GM04503 (cell line): ENCODE results near the gene SLC35F2.
A peak's percentile ranks its signal among the peaks of the same experiment; 100 is the strongest.
"Not testable (repeated sequence)": the region's sequence is repeated elsewhere in the genome, so short reads cannot be mapped to it uniquely, and the experiment has no call there.

ENCODE experiments used
- DNase-seq: peaks from one replicate; pipeline ENCODE4 v3.0.0-alpha.2; 2012; ENCODE audit warnings: low read depth

Gene SLC35F2

DNA sequence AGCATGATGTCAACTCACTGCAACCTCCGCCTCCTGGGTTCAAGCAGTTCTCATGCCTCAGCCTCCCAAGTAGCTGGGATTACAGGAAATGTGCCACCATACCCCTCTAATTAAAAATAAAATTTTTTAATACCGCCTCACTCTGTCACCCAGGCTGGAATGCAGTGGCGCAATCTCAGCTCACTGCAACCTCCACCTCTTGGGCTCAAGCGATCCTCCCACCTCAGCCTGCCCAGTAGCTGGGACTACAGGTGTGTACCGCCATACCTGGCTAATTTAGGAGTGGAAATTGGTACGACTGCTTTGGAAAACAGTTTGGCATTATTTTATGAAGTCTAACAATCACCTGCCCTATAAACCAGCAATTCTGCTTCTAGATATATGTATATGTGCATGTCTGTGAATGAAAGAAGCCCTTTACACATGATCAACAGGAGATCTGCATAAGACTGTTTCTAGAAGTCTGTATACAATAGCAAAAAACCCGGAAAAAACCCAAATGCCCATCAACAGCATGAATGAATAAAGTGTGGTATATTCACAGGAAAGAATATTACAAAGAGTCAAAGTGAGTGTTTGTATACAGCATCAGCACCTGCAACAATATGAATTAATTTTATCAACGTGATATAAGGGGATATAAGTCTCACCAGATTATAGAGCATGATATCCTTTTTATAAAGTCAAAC is 16.0 kb downstream of the SLC35F2 start:
- DNase-seq: no peak

DNA sequence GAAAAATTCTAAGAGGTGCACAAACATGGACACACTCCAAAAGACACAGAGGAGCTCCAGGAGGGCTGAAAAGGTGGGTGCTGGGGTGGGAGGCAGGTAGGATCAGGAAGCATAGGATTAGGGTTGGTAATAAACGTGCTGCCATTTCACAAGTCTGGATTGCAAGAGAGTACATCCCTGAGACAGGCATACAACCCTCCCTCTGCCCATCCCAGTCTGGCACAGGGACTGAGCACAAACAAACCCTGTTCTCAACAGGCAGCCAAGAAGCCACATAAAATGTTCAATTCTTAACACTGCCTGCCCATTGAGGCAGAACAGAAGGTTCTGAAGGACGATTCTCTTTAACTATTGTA is 18.5 kb downstream of the SLC35F2 start:
- DNase-seq: no peak

DNA sequence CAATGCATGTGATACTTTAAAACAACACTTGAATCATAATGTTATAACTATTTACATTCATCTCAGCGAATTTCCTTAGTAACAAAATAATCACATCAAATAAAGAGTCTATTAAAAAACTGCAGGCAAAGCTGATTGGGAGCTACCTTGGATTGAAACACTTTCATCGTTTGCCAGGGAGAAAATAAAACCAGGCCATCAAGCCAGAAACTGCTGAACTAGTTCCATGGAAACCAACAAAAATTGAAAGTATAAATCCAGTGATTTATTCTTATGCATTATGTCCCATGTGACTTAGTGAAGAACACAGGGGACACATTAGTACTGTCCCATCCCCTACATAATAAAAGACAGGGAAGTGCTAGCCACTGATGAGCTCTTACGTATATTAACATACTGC is 21.7 kb downstream of the SLC35F2 start:
- DNase-seq: no peak

DNA sequence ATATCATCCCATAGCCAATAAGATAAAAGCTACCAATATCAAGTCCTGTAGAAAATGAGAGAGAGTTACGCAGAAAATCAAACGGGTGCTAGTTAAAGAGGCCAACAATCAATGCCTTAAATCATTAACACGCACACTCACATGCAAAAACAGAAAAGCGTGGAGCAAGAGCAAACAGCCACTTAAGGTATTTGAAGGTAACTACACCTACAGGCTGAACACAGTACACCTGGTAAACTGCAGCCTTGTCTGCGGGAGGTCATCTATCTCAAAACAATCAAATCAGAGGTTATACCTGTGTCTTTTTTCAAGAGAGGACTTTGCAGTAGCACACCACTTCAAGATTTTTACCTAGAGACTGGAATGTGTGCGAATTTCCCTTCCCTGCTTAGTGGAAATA is 23.6 kb downstream of the SLC35F2 start:
- DNase-seq: no peak

DNA sequence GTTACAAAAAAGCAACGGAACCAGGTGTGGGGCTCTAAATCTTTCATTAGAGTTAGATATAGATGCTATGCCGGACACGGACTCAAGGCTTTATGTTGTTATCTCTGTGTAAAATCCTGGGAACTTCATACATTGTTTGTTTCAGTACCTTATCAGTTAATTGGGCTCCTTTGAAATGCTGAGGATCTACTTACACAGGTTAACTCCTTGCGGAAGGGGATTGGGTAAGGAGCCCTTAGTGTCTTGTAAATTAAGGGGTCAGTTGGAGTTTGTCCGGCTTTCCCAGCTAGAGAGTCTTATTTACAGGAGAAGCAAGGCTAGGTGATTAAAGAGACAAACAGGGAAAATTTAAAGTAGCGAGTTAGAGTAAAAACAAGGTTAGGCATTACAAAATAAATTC is 24.7 kb downstream of the SLC35F2 start:
- DNase-seq: not testable (repeated sequence)

DNA sequence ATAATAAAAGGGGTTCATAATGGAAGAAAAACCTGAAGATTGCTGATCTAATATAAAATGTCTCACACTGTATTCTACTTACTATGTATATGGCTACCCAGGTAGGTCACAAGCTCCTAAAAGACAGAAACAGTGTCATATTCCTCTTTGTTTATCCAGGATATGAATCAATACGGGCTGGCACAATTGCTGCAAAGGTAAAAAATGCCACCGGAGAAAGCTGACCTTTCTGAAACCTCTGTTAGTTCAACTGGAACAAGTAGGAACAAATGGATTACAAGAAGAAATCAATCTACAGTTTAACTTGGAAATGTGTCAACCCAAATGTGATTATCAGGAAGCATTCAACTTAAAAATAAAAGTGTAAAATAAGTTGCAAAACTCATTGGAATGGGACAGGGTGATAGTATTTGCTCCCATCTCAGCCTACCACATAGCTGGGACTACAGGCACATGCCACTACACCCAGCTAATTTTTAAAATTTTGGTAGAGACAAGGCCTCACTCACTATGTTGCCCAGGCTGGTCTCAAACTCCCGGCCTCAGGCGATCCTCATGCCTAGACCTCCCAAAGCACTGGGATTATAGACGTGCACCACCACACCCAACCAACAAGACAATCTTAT is 27.6 kb downstream of the SLC35F2 start:
- no peak for DNase-seq

DNA sequence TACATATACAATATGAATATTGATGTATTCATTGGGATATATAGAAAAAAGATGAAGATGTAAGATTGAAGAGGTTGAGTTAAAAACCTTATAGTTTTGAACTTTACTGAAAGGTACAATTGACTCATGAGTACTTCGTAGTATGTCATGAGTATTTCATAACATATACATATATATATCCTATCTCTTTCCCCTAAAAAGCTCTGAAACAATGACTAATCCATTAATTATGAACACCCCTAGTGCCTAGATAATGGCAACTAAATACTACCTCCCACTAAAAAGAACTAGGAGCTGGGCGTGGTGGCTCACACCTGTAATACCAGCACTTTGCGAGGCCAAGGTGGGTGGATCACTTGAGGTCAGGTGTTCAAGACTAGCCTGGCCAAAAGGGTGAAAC is 31.5 kb downstream of the SLC35F2 start:
- no peak for DNase-seq

DNA sequence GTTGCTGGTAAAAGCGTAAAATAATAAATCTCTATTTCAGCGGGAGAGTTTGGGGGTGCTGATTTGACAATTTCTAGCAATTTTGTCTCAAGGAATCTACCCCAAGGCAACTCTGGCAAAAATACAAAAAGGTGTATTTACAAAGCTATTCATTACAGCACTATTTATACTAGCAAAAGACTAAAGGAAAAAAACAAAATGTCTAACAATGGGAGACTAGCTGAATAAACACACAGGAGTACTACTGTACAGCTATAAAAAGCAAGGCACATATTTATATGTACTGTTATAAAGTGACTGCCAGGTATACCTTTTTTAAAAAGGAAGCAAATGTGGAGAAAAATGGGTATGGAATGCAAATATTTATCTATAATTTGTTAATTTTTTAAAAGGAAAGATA is 32.7 kb downstream of the SLC35F2 start:
- DNase-seq: no peak

DNA sequence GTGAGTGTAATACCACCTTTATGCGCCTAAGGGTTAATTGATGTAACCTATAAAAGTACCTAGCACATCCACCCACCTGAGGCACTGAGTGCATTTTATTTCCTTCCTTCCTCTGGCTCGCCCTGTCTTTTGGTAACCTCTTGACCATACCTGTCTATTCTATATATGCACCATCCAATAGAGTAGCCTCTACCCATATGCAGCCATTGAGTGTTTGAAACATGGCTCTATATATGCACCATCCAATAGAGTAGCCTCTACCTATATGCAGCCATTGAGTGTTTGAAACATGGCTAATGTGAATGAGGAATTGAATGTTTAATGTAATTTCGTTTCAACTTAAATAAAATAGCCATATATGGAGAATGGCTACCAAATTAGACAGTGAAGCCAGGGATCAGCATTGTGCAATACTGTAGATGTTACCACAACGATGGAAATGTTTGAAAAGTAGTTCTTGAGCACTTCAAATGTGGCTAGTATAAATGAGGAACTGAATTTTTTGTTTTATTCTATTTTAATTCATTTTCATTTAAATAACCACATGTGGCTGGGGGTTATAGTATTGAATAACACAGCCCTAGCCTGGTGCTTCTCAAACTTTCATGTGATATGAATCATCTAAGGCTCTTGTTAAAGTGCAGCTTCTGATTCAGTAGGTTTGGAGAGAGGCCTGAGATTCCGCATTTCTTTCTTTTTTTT is 33.8 kb downstream of the SLC35F2 start:
- DNase-seq: no peak

DNA sequence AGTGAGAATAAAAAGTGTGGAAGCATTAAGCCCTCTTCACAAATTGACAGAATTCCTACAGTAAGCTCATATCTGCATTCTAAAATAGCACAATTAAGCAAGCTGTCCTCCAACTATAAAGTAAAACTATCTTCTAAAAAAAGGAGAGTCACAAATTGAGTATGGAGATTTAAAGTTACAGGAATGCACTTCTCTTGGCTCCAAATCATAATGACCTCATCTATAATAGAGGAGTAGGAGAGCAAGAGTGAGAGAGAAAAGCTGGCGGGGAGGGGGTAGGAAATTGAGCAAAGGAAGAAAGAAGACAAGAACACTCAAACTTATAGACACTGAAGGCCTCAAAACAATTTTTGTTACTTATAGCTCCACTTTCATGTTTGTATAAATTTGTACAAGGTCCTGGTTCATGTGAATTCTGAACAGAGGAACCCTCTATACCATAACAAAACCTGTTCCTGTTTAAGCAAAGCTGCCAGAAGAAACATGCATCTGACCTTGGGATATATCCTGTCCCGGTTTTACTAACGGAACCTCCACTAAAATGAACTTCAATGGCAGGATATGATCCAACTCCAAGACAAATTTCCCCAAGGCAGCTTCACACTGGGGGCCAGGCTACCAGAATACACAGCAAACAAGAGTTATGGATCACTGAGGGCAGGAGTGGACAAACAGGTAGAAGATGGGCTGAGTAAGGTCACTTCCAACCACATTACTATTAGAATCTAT is 37.2 kb downstream of the SLC35F2 start:
- no peak for DNase-seq

DNA sequence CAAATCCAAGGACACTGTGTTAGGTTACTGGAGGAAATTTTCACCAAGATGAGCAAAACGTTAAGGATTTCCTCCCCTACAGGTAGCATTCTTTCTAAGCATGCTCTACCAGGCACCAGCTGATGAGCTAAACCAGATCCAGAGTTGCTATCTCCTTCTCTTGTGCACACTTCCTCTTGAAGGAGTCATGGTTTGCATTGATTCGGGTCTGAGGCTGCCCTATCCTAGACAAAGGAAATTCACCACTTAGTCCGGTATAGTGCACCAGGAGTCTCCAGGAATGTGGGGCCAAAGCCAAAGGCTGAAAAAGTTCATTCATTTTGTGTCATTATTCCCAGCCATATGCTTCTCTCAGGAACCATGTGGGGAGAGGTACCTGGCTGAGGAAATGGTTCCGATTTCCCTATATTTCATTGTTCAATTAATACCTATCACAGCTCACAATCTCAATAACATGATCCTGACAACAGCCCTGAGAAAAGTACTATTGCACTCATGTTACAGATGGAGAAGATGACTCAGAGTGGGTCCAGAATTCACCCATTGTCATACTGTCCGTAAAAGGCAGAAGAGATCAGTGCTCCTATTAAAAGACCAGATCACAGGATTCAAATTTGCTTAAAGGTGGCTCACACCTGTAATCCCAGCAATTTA is 39.1 kb downstream of the SLC35F2 start:
- DNase-seq: no peak

DNA sequence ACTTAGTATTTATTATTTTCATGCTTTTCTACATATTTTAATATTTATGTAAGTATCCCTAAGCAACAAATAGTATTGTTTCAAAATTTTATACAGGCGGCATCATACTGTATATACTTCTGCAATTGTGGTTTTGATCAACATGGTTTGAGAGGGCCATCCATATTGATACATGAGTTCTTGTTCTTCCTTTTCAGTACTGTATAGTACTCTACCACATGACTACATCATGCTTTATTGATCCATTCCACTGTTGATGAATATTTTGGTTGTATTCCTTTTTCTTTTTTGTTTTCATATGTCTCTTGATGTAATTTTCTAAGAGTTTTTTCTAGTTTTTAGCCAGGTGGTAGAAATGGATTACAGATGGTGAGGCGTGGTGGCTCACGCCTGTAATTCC is 40.1 kb downstream of the SLC35F2 start:
- no peak for DNase-seq

DNA sequence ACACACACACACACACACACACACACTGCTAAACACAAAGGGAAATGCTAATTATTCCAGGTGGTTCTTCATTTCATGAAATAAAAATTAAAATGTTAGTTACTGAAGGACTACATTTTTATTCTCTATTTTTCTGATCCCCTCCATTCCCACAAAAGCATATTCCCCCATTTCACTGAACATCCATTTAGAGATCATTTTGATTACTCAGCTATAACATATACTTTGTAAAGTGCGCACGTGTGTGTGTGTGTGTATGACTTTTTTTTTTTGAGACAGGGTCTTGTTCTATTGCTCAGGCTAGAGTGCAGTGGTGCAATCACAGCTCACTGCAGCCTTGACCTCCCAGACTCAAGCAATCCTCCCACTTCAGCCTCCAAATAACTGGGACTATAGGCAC is 42.6 kb downstream of the SLC35F2 start:
- DNase-seq: no peak

DNA sequence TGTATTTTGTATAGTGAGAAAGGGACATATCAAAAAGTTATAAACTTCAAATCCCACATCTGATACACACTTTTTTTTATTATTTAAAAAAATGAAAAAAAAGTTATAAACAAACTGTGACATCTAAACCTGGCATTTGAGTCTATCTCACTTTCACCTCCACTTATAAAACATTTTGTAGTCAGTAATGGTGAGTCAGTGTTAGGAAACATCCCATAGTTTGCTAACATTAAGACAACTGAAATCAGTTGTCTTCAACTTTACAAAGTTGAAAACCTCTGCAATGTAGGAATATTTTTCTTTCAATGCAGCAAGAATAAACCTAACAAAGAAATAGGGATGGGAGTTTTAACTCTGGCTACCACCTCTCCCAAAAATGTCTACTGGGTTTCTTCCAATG is 47.7 kb downstream of the SLC35F2 start:
- DNase-seq: no peak

DNA sequence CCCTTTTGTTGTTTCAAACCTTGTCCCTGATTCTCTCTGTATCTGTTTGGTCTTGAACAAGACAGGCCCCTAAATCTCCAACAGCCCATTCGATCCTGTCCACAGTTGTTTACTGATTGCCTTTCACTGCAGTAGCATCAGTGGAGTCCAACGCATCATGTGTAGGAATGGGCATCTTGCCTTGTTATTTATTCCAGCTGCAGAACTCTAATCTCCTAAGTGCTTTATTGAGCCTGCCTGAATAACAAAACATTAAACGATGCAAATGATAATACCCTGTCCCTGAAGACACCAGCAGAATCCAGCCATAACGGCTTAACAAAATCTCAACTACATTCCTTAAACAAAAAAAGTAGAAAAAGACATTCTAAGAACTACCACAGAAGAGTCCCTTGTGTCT is 50.1 kb downstream of the SLC35F2 start:
- no peak for DNase-seq

DNA sequence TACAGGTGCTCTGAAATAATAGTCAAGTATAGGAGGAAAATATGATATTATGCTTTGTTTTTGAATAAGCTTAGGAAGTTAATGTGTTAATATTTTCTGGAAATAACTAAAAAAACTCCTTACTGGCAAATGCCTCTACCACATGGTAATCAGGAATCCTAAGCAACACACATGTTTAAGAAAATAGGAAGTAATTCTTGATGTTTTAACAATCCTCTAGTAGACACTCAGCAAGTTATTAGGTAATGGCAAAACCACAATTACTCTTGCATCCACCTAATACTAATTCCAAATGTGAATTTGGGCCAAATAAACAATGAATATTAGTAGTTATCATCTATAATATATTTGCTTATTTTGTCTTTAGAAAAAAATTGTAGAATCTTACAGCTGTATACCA is 53.6 kb downstream of the SLC35F2 start:
- DNase-seq: no peak

DNA sequence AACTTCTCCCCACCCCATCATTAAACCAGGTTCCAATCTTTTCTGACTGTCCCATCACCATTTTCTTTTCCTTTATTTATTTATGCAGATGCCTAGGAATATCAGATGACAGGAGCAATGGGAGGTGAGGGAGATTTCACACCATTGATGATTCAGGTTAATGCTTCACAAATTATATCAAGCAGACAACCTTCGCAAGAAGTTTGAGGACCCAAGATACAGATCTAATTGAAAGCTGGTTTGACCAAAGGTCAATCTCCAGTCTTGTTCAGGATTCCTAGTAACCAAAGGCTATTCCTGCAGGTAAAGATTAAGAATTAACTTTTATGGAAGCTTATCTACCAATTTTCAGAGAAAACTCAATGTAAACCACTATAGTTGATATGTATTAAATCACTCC is 54.4 kb downstream of the SLC35F2 start:
- DNase-seq: no peak

DNA sequence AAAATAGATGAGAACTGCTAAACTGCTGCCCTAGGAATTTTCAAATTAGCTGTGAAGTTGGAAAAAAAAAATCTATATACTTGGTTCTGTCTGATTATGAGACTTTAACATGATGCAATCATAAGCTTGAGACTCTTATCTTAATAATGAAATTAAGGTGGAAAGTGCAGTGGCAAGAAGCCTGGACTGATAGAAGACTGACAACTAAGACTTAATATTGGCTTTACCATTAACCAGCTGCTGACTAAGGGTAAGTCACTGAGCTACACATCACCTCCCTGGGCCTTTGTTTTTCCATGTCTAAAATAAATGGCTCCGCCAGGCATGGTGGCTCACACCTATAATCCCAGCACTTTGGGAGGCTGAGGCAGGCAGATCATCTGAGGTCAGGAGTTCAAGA is 56.9 kb downstream of the SLC35F2 start:
- no peak for DNase-seq

DNA sequence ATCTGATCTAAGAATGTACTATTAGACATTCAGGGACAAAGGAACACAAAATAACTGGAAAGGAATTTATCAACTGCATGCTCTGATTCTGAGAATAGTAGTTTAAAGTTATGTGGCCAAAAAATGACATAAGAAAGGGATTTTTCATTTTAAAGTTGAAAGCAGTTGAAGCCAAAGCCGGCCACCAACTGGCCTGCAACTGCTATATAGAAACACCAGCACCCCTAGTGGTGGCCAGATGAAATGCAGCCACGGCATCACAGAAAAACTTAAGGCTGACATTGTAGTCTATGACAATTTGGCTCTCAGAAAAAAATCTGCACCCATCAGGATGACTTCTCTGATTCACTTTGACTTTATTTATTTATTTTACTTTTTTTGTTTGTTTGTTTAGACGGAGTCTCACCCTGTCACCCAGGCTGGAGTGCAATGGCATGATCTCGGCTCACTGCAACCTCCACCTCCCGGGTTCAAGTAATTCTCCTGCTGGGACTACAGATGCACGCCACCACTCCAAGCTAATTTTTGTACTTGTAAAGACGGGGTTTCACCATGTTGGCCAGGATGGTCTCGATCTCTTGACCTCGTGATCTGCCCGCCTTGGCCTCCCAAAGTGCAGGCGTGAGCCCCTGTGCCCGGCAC is 59.2 kb downstream of the SLC35F2 start:
- DNase-seq: peak; percentile 21

DNA sequence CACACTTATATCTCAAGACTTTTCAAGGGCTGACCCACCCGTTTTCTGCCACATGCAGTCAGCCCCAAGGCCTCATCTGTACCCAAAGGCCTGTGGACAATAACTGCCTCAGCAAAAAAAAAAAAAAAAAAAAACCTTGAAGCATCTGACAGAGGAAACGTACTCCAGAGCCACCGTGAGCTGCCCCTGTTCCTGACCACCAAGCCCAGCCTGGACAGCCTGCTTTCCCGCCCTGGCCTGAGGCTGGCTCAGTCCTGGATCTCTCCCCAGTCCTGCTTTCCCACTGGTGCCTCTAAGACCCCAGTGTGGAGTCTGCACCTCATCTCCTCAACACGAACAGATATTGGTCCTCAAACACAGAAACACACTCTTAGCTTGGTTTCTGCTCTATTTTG is 66.5 kb downstream of the SLC35F2 start:
- DNase-seq: no peak

DNA sequence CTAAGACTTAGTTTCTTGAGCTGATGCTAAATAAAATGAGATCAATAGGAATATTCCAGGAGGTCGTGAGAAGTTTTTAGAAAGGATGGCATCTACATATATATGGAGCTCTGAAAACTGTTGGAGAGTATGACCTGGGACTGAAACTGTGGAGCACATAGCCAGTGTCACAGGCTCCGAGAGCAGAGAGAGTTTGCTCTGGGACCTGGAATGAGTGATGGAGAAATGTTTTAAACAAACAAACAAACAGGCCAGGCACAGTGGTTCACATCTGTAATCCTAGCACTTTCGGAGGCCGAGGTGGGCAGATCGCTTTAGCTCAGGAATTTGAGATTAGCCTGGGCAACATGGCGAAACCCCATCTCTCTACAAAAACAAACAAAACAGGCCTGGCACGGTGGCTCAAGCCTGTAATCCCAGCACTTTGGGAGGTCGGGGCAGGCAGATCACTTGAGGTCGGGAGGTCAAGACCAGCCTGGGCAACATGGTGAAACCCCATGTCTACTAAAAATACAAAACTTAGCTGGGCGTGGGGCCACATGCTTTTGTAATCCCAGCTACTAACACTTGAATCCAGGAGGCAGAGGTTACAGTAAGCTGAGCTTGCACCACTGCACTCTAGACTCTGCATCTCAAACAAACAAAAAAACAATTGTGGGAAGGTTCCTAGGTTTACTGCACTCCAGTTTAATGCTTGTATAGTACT is 67.1 kb downstream of the SLC35F2 start:
- no peak for DNase-seq
